PC-3 (cell line): ENCODE results near the gene CFAP161.

Source experiments
- CTCF ChIP-seq: fragments of 300-600 bp; sonication (generic); conservative IDR thresholded peaks from 2 replicates; pipeline ENCODE4 v1.5.1; 2017; ENCODE audit warnings: antibody characterized with exemption, low read depth, mild to moderate bottlenecking, low read length
- EZH2phosphoT487 ChIP-seq: fragments of 300-600 bp; sonication (generic); IDR thresholded peaks from 2 replicates; pipeline ENCODE4 v1.6.1; 2018; ENCODE audit warnings: mild to moderate bottlenecking, antibody characterized with exemption, low read length, borderline replicate concordance

- no peak for TF ChIP-seq CTCF
- TF ChIP-seq EZH2phosphoT487 = no peak
Observed at GRCh38 chr15:81174125-81174791, 40.2 kb downstream of the CFAP161 start.
